Parathyroid adenoma (tissue), 2 donors: ENCODE data around the gene FRK.
"Not testable (repeated sequence)": the region's sequence is repeated elsewhere in the genome, so short reads cannot be mapped to it uniquely, and the experiment has no call there.

ENCODE experiments used
- H2AFZ ChIP-seq: fragments of 300-600 bp; sonication (generic); one replicate; pipeline ENCODE4 v1.7.0; 2017; ENCODE audit warnings: antibody characterized with exemption, mild to moderate bottlenecking
- H3K27ac ChIP-seq: fragments of 300-600 bp; sonication (generic); one replicate; pipeline ENCODE4 v1.7.0; 2017
- H3K27me3 ChIP-seq: fragments of 300-600 bp; sonication (generic); one replicate; pipeline ENCODE4 v1.7.0; 2017; ENCODE audit warnings: low read length; ENCODE audit not compliant: control insufficient read depth, insufficient read depth
- H3K36me3 ChIP-seq: fragments of 300-600 bp; sonication (generic); one replicate; pipeline ENCODE4 v1.7.0; 2017; ENCODE audit warnings: low read length; ENCODE audit not compliant: control insufficient read depth, insufficient read depth
- H3K4me1 ChIP-seq: fragments of 300-600 bp; sonication (generic); one replicate; pipeline ENCODE4 v1.7.0; 2017; ENCODE audit warnings: control low read depth
- H3K4me2 ChIP-seq: fragments of 300-600 bp; sonication (generic); one replicate; pipeline ENCODE4 v1.7.0; 2017; ENCODE audit warnings: low read length
- H3K4me3 ChIP-seq: fragments of 300-600 bp; sonication (generic); one replicate; pipeline ENCODE4 v1.7.0; 2017; ENCODE audit warnings: low read depth, low read length
- H3K79me2 ChIP-seq: fragments of 300-600 bp; sonication (generic); one replicate; pipeline ENCODE4 v1.7.0; 2017; ENCODE audit warnings: control low read depth
- H3K9ac ChIP-seq: fragments of 300-600 bp; sonication (generic); one replicate; pipeline ENCODE4 v1.7.0; 2017; ENCODE audit warnings: mild to moderate bottlenecking
- H3K9me3 ChIP-seq: fragments of 300-600 bp; sonication (generic); one replicate; pipeline ENCODE4 v1.7.0; 2017; ENCODE audit warnings: low read length; ENCODE audit not compliant: control insufficient read depth
- TF ChIP-seq, protein P1 (sequence below): fragments of 300-600 bp; sonication (generic); IDR thresholded peaks from one replicate; pipeline ENCODE4 v1.7.0; 2017; ENCODE audit warnings: antibody characterized with exemption, mild to moderate bottlenecking
- donor health status: primary hyperparathyroidism.

Gene FRK

DNA sequence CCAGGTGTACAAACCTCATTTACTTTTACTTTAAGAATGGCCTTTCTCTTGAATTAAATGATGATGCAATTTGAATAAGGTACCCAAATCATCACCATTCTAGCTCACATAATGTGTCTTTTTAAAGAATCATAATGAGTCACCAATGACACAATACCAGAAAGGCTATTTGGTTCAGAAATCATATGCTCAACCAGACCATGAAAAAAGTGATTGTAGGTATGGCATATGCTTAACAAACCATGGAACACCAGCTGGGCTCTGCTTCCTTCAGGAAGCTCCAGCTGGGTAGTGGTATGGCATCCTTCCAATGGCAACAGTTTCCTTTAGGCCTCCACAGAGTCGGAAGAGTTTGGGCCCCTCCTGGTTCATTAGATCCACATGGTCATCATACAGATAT is 128.2 kb downstream of the FRK start:
- TF ChIP-seq, protein P1, sequence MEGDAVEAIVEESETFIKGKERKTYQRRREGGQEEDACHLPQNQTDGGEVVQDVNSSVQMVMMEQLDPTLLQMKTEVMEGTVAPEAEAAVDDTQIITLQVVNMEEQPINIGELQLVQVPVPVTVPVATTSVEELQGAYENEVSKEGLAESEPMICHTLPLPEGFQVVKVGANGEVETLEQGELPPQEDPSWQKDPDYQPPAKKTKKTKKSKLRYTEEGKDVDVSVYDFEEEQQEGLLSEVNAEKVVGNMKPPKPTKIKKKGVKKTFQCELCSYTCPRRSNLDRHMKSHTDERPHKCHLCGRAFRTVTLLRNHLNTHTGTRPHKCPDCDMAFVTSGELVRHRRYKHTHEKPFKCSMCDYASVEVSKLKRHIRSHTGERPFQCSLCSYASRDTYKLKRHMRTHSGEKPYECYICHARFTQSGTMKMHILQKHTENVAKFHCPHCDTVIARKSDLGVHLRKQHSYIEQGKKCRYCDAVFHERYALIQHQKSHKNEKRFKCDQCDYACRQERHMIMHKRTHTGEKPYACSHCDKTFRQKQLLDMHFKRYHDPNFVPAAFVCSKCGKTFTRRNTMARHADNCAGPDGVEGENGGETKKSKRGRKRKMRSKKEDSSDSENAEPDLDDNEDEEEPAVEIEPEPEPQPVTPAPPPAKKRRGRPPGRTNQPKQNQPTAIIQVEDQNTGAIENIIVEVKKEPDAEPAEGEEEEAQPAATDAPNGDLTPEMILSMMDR: no peak
- Histone ChIP-seq H3K4me2 (no peak overlapping the region), H3K4me1 (no peaks in the 10 kb centered on the region), H2AFZ (no peak overlapping the region), H3K36me3 (no peaks in the 10 kb centered on the region), H3K9me3 (no peaks in the 10 kb centered on the region), H3K4me3 (no peak overlapping the region), H3K79me2 (no peaks in the 10 kb centered on the region), H3K9ac (no peak overlapping the region), H3K27ac (no peak overlapping the region), H3K27me3 (no peaks in the 10 kb centered on the region)

DNA sequence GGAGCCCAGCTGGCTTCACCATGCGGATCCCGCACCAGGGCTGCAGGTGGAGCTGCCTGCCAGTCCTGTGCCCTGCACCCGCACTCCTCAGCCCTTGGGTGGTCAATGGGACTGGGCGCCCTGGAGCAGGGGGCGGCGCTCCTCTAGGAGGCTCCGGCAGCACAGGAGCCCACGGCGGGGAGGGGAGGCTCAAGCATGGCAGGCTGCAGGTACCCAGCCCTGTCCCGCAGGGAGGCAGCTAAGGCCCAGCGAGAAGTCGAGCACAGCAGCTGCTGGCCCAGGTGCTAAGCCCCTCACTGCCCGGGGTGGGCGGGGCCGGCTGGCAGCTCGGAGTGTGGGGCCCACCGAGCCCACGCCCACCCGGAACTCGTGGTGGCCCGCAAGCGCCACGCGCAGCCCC is 132.7 kb downstream of the FRK start:
- H3K4me1 ChIP-seq, H3K9ac ChIP-seq, H3K9me3 ChIP-seq, H3K36me3 ChIP-seq, H3K27ac ChIP-seq, H2AFZ ChIP-seq, H3K4me2 ChIP-seq, H3K27me3 ChIP-seq, H3K79me2 ChIP-seq, H3K4me3 ChIP-seq: not testable (repeated sequence)

DNA sequence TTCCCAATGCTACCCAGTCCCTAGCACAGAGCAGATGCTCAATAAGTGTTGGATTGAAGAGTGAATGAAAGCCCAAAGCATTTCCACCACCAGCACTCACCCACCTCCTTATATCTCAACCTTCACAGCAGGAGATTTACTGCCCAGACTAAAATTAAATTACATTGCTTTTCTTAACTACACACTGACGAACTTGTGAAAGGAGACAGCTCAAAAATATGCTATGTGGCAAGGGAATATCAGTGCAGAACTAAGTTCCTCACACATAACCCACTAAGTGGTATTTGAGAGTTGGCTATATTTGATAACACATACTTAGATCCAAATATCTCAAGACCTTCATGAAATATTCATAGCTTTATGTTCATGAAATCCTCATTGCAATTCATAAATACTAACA is 137.7 kb downstream of the FRK start:
- H3K79me2 ChIP-seq: no peaks in the 10 kb centered on the region

DNA sequence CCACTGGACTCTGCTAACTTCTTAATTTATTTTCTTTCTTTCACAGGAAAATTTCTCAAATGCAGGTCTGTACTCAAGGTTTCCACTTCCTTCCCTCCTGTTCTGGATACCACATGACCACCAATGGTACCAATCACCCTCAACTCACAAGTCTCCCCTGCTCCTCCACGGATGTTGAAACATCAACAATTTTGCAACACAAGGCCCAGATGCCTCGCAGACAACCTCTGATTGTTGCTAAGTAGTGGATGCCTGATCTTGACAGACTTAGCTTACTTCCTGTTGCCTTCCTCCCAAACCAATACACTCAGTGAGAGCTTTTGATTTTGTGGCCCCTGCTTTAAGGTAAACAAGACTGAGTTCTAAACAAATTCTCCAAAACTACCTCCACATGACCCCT is 146.6 kb downstream of the FRK start:
- TF ChIP-seq, protein P1: no peak

More for the DNA sequence above, 137.7 kb downstream of the FRK start:
- H3K27ac ChIP-seq: no peak overlapping the region
- no peaks in the 10 kb centered on the region for H3K4me1 ChIP-seq
- no peak overlapping the region for H3K9ac ChIP-seq
- no peak overlapping the region for H2AFZ ChIP-seq
- no peaks in the 10 kb centered on the region for H3K9me3 ChIP-seq
- H3K36me3 ChIP-seq: no peaks in the 10 kb centered on the region
- no peak overlapping the region for H3K4me2 ChIP-seq
- TF ChIP-seq, protein P1: no peak
- H3K4me3 ChIP-seq: no peak overlapping the region
- no peaks in the 10 kb centered on the region for H3K27me3 ChIP-seq

DNA sequence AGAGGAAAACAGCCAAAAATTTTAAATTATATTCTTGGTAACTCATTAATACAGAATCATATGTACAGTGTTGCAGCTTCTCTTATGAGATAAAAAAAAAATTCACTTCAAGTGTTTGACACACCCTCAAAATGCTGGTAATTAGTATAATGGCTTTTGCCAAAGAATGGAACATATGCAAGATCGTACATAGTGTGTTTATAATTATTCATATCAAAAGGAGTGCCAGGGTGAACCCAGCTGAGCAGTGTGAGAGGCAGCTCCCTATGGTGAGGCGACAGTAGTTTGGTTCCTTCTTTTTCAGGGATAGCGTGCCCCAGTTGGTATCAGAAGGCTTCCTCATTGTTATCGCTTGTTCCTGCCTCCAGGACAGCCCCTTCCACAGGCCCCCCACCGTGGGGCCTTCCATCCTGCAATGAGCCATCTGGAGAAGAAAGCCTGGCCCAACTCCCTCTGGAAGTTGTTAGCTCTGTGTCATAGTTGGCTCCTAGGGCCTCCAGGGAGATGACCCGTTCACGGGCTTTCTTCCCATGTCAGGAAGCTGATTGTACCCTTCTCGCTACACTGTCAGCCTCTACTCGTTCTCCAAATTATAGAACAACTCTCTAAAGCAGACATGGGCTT is 150.7 kb downstream of the FRK start:
- TF ChIP-seq, protein P1: no peak
- no peaks in the 10 kb centered on the region for H3K4me1 ChIP-seq

More for the DNA sequence above, 146.6 kb downstream of the FRK start:
- Histone ChIP-seq H3K27ac (no peak overlapping the region), H3K9ac (no peak overlapping the region), H3K79me2 (no peaks in the 10 kb centered on the region), H3K4me2 (no peak overlapping the region), H2AFZ (no peak overlapping the region), H3K4me3 (no peak overlapping the region), H3K36me3 (no peaks in the 10 kb centered on the region), H3K4me1 (no peaks in the 10 kb centered on the region), H3K27me3 (no peaks in the 10 kb centered on the region), H3K9me3 (no peaks in the 10 kb centered on the region)

More for the DNA sequence above, 150.7 kb downstream of the FRK start:
- no peaks in the 10 kb centered on the region for H3K36me3 ChIP-seq
- H3K79me2 ChIP-seq: no peaks in the 10 kb centered on the region
- H3K4me2 ChIP-seq: no peak overlapping the region
- no peaks in the 10 kb centered on the region for H3K9me3 ChIP-seq
- no peak overlapping the region for H3K27ac ChIP-seq
- H3K9ac ChIP-seq: no peak overlapping the region
- no peaks in the 10 kb centered on the region for H3K27me3 ChIP-seq
- no peak overlapping the region for H2AFZ ChIP-seq
- no peak overlapping the region for H3K4me3 ChIP-seq
